ENCODE measurements around the gene PPP2R2C.

DNA sequence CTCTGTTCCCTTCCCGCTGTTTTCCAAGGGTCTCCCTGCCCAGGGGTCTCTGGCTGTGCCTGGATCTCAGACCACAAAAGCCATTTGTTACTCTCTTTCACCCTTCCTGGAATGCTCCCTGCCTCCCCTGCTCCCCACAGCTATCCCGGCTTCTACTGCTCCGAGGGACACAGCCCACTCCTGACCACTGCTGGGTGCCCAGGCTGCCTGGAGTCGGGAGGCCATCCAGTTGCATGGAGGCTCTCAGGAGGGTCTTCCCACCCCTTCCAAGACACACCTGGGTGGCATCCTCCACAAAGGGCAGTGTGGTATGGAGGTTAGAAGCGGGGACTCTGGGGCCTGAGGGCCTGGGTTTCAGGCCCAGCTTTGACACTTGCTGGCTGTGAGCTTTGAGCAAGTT, 101.1 kb downstream of the PPP2R2C start:
- no peak for TF ChIP-seq POLR2A (IDR thresholded peaks at IDR 0.05)
- TF ChIP-seq, protein P1, sequence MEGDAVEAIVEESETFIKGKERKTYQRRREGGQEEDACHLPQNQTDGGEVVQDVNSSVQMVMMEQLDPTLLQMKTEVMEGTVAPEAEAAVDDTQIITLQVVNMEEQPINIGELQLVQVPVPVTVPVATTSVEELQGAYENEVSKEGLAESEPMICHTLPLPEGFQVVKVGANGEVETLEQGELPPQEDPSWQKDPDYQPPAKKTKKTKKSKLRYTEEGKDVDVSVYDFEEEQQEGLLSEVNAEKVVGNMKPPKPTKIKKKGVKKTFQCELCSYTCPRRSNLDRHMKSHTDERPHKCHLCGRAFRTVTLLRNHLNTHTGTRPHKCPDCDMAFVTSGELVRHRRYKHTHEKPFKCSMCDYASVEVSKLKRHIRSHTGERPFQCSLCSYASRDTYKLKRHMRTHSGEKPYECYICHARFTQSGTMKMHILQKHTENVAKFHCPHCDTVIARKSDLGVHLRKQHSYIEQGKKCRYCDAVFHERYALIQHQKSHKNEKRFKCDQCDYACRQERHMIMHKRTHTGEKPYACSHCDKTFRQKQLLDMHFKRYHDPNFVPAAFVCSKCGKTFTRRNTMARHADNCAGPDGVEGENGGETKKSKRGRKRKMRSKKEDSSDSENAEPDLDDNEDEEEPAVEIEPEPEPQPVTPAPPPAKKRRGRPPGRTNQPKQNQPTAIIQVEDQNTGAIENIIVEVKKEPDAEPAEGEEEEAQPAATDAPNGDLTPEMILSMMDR (IDR thresholded peaks at IDR 0.05): no peak
